Epithelial cell of alveolus of lung (primary cell): ENCODE measurements around the gene SNAP25. TPM values are rescaled to one million over a fixed set of nuclear protein-coding genes. Genes with fewer than 3 reads are reported as not detected.

ENCODE experiments used
- total RNA-seq: library from RNA; depleted of rRNA; stranded (reverse); fragments of >200 nt; gene quantifications from 2 replicates; pipeline ENCODE4 v1.2.1, GENCODE V29; 2015

Gene SNAP25
- 6.6 and 28.2 TPM in 2 replicates for total RNA-seq

GRCh38 chr20:10218536-10219451 lies at the start of gene SNAP25:
Gene SNAP25, plus strand, starts transcription at chr20:10218830. Its CDS starts 56,662 bp downstream, at chr20:10275492.

Other genes starting within 250 kb of the SNAP25 start
- gene ANKEF1, start 183.8 kb upstream of the SNAP25 start, total RNA-seq, result 0.52 and 0.72 TPM in 2 replicates
- gene MKKS, start 215.4 kb downstream of the SNAP25 start, total RNA-seq, result 8.4 and 12.6 TPM in 2 replicates
- 3.0 and 5.3 TPM in 2 replicates for gene SLX4IP, start 216.5 kb downstream of the SNAP25 start, total RNA-seq